T-helper 2 cell treated with Interferon-gamma antibody and Interleukin-4, amounts not matched to agents 5 μg/mL and 100 μg/mL, for 36 hours (primary cell): ENCODE data around the gene LRMDA.
"Not testable (repeated sequence)": the region's sequence is repeated elsewhere in the genome, so short reads cannot be mapped to it uniquely, and the experiment has no call there.

Experiments used
- DNase-seq: peaks from one replicate; pipeline ENCODE4 v3.0.0; 2021; ENCODE audit warnings: low spot score
- H3K27ac Mint-ChIP-seq: one replicate; pipeline ENCODE4 v1.8.0; 2021; ENCODE audit warnings: mild to moderate bottlenecking, mixed read lengths
- H3K27me3 Mint-ChIP-seq: one replicate; pipeline ENCODE4 v1.8.0; 2021; ENCODE audit warnings: low read depth, mixed read lengths
- H3K36me3 Mint-ChIP-seq: one replicate; pipeline ENCODE4 v1.8.0; 2021; ENCODE audit warnings: low read depth, mixed read lengths
- H3K4me1 Mint-ChIP-seq: one replicate; pipeline ENCODE4 v1.8.0; 2021; ENCODE audit warnings: low read depth, mixed read lengths
- H3K4me3 Mint-ChIP-seq: one replicate; pipeline ENCODE4 v1.8.0; 2022; ENCODE audit warnings: mild to moderate bottlenecking, moderate library complexity, mixed read lengths
- H3K9me3 Mint-ChIP-seq: one replicate; pipeline ENCODE4 v1.8.0; 2021; ENCODE audit warnings: mixed read lengths

LRMDA gene

DNA sequence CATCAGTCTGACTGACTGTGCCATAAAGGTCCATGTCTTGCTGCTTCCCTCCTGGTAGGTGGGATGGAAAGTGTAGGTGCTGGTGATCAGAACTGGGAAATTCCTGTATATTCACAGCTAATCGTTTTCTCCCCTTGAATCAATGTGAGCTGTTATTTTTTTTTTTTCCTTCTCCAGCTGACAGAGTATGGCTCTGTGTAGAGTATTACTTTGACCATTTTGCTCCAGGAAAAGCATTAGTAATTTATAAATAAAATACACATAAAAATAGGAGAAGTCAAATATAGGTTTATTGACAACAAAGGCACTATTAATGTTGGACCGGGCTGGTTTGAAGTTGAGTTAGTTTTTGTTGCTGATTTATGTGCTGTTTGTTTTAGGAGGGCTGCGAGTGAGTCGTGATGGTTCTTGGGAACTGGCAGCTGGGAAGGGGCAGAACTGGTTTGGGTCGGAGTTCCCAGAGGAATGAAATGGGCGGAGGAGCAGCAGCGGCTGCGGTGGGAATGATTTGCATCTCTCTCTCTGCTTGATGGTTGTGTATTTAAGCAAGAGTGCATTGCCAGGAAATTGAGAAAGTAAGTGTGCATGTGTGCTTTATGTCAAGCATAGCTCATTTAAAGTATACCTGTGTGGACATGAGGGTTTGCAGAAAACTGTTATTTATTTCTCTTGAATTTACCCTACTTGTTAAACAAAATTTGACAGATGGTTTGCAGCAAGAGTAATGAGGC lies 80.9 kb downstream of the LRMDA start:
- Mint-ChIP-seq H3K27me3 (peaks cover 8% of the 10 kb centered on the region), H3K4me3 (no peak overlapping the region), H3K36me3 (no peaks in the 10 kb centered on the region), H3K4me1 (peaks cover 10% of the 10 kb centered on the region), H3K9me3 (no peaks in the 10 kb centered on the region), H3K27ac (no peak overlapping the region)
- DNase-seq: no peak

DNA sequence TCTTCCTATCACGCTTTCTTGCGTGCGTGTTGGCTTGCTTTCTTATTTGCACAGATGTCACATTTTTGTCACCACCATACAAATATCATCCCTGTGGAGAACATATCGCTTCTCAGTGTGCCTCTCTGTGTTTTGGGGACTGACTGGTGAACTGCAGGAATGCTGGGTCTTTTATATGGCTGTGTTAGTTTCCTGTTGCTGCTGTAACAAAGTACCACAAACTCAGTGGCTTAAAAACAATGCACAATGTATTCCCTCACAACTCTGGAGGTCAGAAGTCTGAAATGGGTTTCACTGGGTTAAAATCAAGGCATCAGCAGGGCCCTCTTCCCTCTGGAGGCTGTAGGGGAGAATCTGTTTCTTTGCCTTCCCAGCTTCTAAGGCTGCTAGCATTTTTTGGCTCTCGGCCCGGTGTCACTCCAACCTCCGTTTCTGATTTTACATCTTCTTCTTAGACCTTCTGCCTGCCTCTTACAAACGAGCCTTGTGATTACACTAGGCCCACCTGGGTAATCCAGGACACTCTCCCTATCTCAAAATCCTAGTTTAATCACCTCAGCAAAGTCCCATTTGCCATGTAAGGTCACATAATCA lies 82.0 kb downstream of the LRMDA start:
- Mint-ChIP-seq H3K4me1 (peaks cover 10% of the 10 kb centered on the region), H3K27ac (no peak overlapping the region), H3K36me3 (no peaks in the 10 kb centered on the region), H3K4me3 (no peak overlapping the region), H3K9me3 (no peaks in the 10 kb centered on the region), H3K27me3 (peaks cover 13% of the 10 kb centered on the region)
- DNase-seq: no peak

DNA sequence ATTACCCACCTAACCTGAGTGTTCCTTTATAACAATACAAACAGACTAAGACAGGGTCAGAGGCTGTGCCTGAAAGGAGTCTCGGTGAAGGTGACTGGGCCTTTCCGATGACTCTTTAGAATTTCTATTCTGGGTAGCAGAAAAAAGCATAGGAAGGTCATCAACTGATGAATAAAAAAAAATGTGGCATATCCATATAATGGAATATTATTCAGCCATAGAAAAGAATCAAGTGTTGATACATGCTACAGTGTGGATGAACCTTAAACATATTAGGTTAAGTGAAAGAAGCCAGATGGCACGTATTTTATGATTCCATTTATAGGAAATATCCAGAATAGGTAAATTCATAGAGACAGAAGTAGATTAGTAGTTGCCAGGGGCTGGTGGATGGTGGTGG lies 83.4 kb downstream of the LRMDA start:
- DNase-seq: no peak
- H3K36me3 Mint-ChIP-seq: no peaks in the 10 kb centered on the region
- H3K4me3 Mint-ChIP-seq: no peak overlapping the region
- H3K27ac Mint-ChIP-seq: no peak overlapping the region
- peaks cover 6% of the 10 kb centered on the region for H3K4me1 Mint-ChIP-seq
- peaks cover 20% of the 10 kb centered on the region for H3K27me3 Mint-ChIP-seq
- H3K9me3 Mint-ChIP-seq: no peaks in the 10 kb centered on the region

DNA sequence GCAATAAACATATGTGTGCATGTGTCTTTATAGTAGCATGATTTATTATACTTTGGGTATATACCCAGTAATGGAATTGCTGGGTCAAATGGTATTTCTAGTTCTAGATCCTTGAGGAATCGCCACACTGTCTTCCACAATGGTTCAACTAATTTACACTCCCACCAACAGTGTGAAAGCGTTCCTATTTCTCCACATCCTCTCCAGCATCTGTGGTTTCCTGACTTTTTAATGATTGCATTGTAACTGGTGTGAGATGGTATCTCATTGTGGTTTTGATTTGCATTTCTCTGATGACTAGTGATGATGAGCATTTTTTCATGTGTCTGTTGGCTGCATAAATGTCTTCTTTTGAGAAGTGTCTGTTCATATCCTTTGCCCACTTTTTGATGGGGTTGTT lies 84.7 kb downstream of the LRMDA start:
- not testable (repeated sequence) for H3K9me3 Mint-ChIP-seq, H3K27ac Mint-ChIP-seq, H3K4me1 Mint-ChIP-seq, DNase-seq, H3K4me3 Mint-ChIP-seq, H3K36me3 Mint-ChIP-seq
- peaks cover 19% of the 10 kb centered on the region for H3K27me3 Mint-ChIP-seq

DNA sequence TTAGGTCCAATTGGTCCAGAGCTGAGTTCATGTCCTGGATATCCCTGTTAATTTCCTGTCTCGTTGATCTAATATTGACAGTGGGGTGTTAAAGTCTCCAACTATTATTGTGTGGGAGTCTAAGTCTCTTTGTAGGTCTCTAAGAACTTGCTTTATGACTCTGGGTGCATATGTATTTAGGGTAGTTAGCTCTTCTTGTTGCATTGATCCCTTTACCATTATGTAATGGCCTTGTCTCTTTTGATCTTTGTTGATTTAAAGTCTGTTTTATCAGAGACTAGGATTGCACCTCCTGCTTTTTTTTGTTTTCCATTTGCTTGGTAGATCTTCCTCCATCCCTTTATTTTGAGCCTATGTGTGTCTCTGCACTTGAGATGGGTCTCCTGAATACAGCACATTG lies 87.8 kb downstream of the LRMDA start:
- not testable (repeated sequence) for DNase-seq, H3K9me3 Mint-ChIP-seq, H3K27ac Mint-ChIP-seq

DNA sequence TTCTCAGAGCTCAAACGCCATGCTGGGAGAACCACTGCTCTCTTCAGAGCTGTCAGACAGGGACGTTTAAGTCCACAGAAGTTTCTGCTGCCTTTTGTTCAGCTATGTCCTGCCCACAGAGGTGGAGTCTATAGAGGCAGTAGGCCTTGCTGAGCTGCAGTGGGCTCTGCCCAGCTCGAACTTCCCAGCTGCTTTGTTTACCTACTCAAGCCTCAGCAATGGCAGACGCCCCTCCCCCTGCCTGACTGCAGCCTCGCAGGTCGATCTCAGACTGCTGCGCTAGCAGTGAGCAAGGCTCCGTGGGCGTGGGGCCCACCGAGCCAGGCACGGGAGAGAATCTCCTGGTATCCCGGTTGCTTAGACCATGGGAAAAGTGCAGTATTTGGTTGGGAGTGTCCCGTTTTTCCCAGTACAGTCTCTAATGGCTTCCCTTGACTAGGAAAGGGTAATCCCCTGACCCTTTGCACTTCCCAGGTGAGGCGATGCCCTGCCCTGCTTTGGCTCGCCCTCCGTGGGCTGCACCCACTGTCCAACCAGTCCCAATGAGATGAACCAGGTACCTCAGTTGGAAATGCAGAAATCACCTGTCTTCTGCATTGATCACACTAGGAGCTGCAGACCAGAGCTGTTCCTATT lies 89.9 kb downstream of the LRMDA start:
- not testable (repeated sequence) for H3K4me3 Mint-ChIP-seq, H3K9me3 Mint-ChIP-seq, H3K4me1 Mint-ChIP-seq, DNase-seq, H3K36me3 Mint-ChIP-seq, H3K27ac Mint-ChIP-seq
- H3K27me3 Mint-ChIP-seq: peaks cover 15% of the 10 kb centered on the region

More for the DNA sequence above, 87.8 kb downstream of the LRMDA start:
- peaks cover 16% of the 10 kb centered on the region for H3K27me3 Mint-ChIP-seq
- not testable (repeated sequence) for H3K4me3 Mint-ChIP-seq, H3K36me3 Mint-ChIP-seq, H3K4me1 Mint-ChIP-seq

DNA sequence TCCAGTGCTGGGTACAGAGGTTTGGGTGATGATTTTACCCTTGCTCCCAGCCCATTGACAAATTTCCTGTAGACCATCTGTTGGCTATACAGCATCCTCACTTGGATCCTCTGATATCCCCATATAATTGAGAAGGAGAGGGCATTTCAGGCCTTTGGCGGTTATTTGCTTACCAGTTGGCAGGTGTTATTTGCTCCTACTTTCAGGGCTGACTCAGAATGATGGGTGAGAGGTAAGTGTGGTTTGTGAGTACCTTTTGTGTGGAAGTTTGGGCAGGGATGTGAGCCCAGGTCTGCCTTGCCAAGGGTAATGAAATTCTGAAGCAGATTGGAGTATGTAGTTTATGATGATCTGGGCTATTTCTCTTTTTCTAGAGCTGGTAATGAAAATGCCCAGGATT lies 93.6 kb downstream of the LRMDA start:
- H3K36me3 Mint-ChIP-seq: no peaks in the 10 kb centered on the region
- H3K27me3 Mint-ChIP-seq: peaks cover 1% of the 10 kb centered on the region
- no peaks in the 10 kb centered on the region for H3K9me3 Mint-ChIP-seq
- H3K4me1 Mint-ChIP-seq: no peaks in the 10 kb centered on the region
- no peak for DNase-seq
- no peak overlapping the region for H3K4me3 Mint-ChIP-seq
- H3K27ac Mint-ChIP-seq: no peak overlapping the region

DNA sequence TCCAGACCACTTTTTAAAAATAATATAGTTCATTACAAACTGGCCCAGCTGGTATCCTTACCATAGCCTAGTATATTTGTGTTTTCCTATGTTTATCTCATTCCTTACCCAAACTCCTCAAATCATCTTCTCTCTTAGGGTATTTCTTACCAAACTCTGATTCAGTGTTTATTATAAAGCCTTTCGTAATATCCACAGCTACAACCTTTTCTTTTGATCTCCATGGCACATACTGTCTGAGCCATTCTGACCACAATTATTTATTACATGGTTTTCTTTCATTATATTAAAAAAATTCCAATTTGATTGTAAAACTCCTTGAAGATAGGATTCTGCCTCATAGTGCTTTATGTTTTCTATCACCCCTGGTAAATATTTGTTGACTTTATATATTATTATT lies 94.2 kb downstream of the LRMDA start:
- H3K4me1 Mint-ChIP-seq: no peaks in the 10 kb centered on the region
- no peak overlapping the region for H3K4me3 Mint-ChIP-seq
- DNase-seq: no peak

DNA sequence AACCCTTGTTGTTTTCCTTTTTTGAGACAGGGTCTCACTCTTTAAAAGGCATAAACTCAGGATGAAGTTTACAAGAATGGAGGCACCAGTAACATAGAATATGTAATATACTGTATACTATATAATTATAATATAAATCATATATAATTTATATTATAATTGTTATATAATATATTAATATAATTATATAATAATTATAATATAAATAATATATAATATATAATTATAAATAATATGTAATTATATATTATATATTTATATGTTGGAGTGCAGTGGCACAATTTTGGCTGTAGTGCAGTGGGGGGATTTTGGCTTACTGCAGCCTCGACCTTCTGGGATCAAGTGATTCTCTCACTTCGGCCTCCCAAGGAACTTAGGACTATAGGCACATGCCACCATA lies 96.1 kb downstream of the LRMDA start:
- no peak for DNase-seq
- Mint-ChIP-seq H3K27ac (no peak overlapping the region), H3K27me3 (no peaks in the 10 kb centered on the region), H3K9me3 (no peaks in the 10 kb centered on the region), H3K4me3 (no peak overlapping the region), H3K36me3 (no peaks in the 10 kb centered on the region), H3K4me1 (no peaks in the 10 kb centered on the region)

More for the DNA sequence above, 94.2 kb downstream of the LRMDA start:
- no peaks in the 10 kb centered on the region for H3K27me3 Mint-ChIP-seq
- no peaks in the 10 kb centered on the region for H3K36me3 Mint-ChIP-seq
- no peaks in the 10 kb centered on the region for H3K9me3 Mint-ChIP-seq
- H3K27ac Mint-ChIP-seq: no peak overlapping the region

DNA sequence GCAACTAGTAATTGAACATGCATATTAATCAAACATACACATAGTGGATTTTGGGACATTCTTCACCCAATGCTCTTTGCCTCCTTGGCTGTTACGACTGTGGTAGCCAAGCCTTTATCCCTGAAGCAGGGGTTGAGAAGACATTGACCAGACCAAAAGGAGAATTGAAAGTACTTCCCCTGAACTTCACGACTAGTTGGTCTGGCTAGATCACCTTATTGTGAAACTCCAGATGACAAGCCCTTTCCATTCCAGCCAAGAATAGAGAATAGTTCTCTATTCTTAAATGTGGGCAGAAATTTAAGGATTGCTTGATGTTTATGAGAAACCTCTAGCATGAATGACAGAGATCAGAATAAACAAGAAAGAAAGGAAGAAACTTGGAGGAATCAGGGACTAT lies 97.0 kb downstream of the LRMDA start:
- Mint-ChIP-seq H3K27me3 (no peaks in the 10 kb centered on the region), H3K36me3 (no peaks in the 10 kb centered on the region), H3K9me3 (no peaks in the 10 kb centered on the region), H3K27ac (no peak overlapping the region), H3K4me3 (no peak overlapping the region), H3K4me1 (no peaks in the 10 kb centered on the region)
- no peak for DNase-seq

DNA sequence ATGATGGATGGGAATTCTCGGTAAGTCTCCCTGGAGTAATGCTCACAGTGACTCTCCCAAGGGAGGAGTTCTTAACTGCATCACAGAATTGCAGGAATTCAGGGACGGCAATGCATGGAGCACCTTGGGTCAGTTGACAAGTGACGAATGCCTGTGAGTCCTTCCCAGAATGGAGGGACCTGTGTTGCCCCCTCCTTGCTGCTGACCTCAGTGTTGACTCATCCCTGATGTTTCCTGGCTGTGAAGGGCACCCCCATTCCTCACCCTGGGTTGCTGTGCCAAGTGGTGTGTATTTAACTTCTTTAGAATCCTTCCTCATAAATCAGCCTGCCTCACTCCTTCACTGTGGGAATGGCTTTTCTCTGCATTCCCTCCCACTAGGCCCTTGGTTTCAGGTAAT lies 98.9 kb downstream of the LRMDA start:
- H3K27me3 Mint-ChIP-seq: peaks cover 3% of the 10 kb centered on the region
- DNase-seq: no peak
- no peaks in the 10 kb centered on the region for H3K4me1 Mint-ChIP-seq
- no peak overlapping the region for H3K27ac Mint-ChIP-seq
- H3K4me3 Mint-ChIP-seq: no peak overlapping the region
- H3K36me3 Mint-ChIP-seq: no peaks in the 10 kb centered on the region
- H3K9me3 Mint-ChIP-seq: no peaks in the 10 kb centered on the region

DNA sequence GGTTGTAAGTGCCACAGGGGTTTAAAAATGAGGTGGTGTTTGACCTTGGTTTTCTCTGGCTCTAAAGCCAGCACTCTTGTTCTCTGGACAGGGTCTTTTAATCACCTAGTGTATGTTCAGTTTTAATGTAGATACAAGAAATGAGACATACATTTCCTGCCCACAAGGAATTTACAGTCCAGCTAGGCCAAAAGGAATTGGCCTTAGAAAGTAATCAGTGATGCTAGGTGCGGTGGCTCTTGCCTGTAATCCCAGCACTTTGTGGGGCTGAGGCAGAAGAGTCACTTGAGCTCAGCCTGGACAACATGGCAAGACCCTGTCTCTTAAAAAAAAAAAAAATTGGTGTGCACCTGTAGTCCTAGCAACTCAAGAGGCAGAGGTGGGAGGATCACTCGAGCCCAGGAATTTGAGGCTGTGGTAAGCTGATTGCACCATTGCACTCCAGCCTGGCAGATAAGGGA lies 100.2 kb downstream of the LRMDA start:
- no peak for DNase-seq
- Mint-ChIP-seq H3K27ac (no peak overlapping the region), H3K4me3 (no peak overlapping the region), H3K9me3 (no peaks in the 10 kb centered on the region), H3K27me3 (peaks cover 3% of the 10 kb centered on the region), H3K4me1 (no peaks in the 10 kb centered on the region), H3K36me3 (no peaks in the 10 kb centered on the region)

DNA sequence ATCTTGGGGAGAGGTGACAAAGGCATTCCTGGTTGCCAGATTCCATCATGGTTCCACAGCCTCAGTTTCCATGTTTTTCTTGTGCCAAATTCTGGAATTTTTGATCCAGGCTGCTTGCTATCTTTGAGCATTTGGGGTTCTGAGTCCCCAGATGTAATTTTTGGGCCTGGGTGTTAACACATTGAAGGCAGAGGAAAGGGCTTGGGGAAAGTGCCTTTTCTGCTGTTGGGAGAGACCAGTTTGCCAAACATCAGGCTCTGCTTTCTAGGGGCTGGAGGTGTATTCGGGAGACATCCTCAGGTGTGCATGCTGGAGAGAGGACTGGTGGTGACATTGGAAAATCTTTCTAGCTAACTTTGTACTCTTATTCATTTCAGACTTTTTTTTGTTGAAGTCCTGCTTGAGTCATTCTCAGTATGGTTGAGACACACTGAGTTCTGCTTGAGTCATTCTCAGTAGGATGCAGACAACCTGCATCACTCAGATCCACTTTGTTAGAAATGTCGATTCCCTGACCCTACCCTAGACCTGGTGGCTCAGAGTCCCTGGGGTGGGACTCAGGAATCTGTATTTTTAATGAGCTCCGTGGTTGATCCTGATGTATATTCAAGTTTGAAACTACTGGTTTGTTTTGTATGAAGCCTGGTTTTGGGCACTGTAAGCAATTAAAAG lies 101.0 kb downstream of the LRMDA start:
- no peak for DNase-seq
- H3K4me1 Mint-ChIP-seq: no peaks in the 10 kb centered on the region
- no peaks in the 10 kb centered on the region for H3K9me3 Mint-ChIP-seq
- H3K36me3 Mint-ChIP-seq: no peaks in the 10 kb centered on the region
- H3K4me3 Mint-ChIP-seq: no peak overlapping the region
- H3K27ac Mint-ChIP-seq: no peak overlapping the region
- H3K27me3 Mint-ChIP-seq: peaks cover 3% of the 10 kb centered on the region

DNA sequence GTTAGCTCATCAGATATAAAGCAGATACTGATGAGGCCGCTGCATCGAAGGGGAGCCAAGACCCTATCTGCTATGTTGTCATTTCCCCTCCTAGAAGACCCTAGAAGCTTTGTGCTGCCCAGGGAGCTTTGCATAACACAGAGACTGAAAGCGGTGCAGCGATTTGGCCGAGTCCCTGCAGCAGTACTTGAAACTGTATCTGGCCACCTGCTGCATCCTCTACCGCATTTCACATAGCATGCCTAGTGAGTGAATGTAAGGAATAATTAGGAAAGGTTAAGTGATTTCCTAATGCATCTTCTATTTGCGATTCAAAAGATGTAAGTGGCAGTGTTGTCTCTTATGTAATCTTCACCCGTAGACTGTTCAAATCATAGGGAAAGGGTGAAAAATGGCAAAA lies 106.7 kb downstream of the LRMDA start:
- Mint-ChIP-seq H3K4me1 (no peaks in the 10 kb centered on the region), H3K27ac (no peak overlapping the region), H3K9me3 (no peaks in the 10 kb centered on the region), H3K4me3 (no peak overlapping the region), H3K36me3 (no peaks in the 10 kb centered on the region), H3K27me3 (peaks cover 8% of the 10 kb centered on the region)
- DNase-seq: no peak
